NCI-H446 treated with DMSO at 0.1 percent for 48 hours (cell line): ENCODE results near the gene GLG1.

Experiments
- DNase-seq: peaks from one replicate; lab custom pipeline; 2025; lab: John Stamatoyannopoulos, UW

The GLG1 gene

GRCh38 chr16:74472540-74472939 lies 134.4 kb downstream of the GLG1 start:
- DNase-seq, result no peak

GRCh38 chr16:74472010-74472409 lies 134.9 kb downstream of the GLG1 start:
- no peak for DNase-seq

GRCh38 chr16:74469946-74470478 lies 136.9 kb downstream of the GLG1 start:
- no peak for DNase-seq

- no peak for DNase-seq
Observed at GRCh38 chr16:74468807-74469525, 137.9 kb downstream of the GLG1 start.

- DNase-seq, result no peak
Observed at GRCh38 chr16:74466872-74467271, 140.0 kb downstream of the GLG1 start.

GRCh38 chr16:74465851-74466685 lies 140.8 kb downstream of the GLG1 start:
- no peak for DNase-seq

- no peak for DNase-seq
Observed at GRCh38 chr16:74465281-74465680, 141.6 kb downstream of the GLG1 start.

GRCh38 chr16:74463888-74464287 lies 143.0 kb downstream of the GLG1 start:
- no peak for DNase-seq

GRCh38 chr16:74462361-74462760 lies 144.6 kb downstream of the GLG1 start:
- no peak for DNase-seq

GRCh38 chr16:74461826-74462225 lies 145.1 kb downstream of the GLG1 start:
- no peak for DNase-seq

GRCh38 chr16:74460542-74460941 lies 146.4 kb downstream of the GLG1 start:
- no peak for DNase-seq

GRCh38 chr16:74456290-74456625 lies 150.7 kb downstream of the GLG1 start:
- DNase-seq, result no peak

GRCh38 chr16:74455619-74456289 lies 151.2 kb downstream of the GLG1 start:
- no peak for DNase-seq

GRCh38 chr16:74455213-74455612 lies 151.7 kb downstream of the GLG1 start:
- DNase-seq, result no peak

GRCh38 chr16:74451951-74452758 lies 154.8 kb downstream of the GLG1 start:
- DNase-seq, result no peak

GRCh38 chr16:74450967-74451760 lies 155.8 kb downstream of the GLG1 start:
- no peak for DNase-seq

GRCh38 chr16:74450236-74450635 lies 156.7 kb downstream of the GLG1 start:
- no peak for DNase-seq

- DNase-seq, result no peak
Observed at GRCh38 chr16:74449470-74449869, 157.4 kb downstream of the GLG1 start.

- DNase-seq, result no peak
Observed at GRCh38 chr16:74448990-74449389, 157.9 kb downstream of the GLG1 start.

GRCh38 chr16:74447578-74447977 lies 159.3 kb downstream of the GLG1 start:
- DNase-seq, result no peak

- DNase-seq, result no peak
Observed at GRCh38 chr16:74446866-74447265, 160.0 kb downstream of the GLG1 start.
